A549 (cell line): ENCODE data around the gene TASP1. TPM values are rescaled to one million over a fixed set of nuclear protein-coding genes. Genes with fewer than 3 reads are reported as not detected.

ENCODE experiments used
- ATAC-seq, 2 experiments: fragments of 200-7000 bp in 1 of 2; fragments of >200 bp in 1 of 2; cut with Nextera tagmentation in 1 of 2; cut with Tn5 transposase in 1 of 2; 3 replicates each; pipeline versions ENCODE4 v1.8.0 to v1.9.1; 2018 to 2020; ENCODE audit warnings: mild to moderate bottlenecking in 1 of 2, moderate library complexity in 1 of 2
- CTCF ChIA-PET: fragments of 300-600 bp; sonication (Branson Sonifier 250); formaldehyde crosslinking; extraction: SDS; loops from one replicate; lab custom pipeline; 2021; ENCODE audit warnings: antibody characterized with exemption, inconsistent platforms; lab: Yijun Ruan, JAX
- POLR2A ChIA-PET: fragments of 350-600 bp; formaldehyde crosslinking; extraction: SDS; loops from one replicate; lab custom pipeline; 2021; ENCODE audit warnings: antibody characterized with exemption, inconsistent platforms; lab: Yijun Ruan, JAX
- DNase-seq, 2 experiments: peaks; one replicate each; pipeline versions ENCODE4 v3.0.0 to v3.0.0-alpha.2; 2011 to 2016; ENCODE audit warnings: low read depth in 1 of 2, low spot score in 1 of 2
- FAIRE-seq: peaks from 2 replicates; lab custom pipeline; 2011; peaks lifted over from hg19 to GRCh38; lab: Jason Lieb, UNC
- H3K27ac ChIP-seq, 2 experiments: fragments of >200 bp; sonication (Bioruptor Twin); formaldehyde crosslinking; 3 replicates each; pipeline ENCODE4 v1.5.1; 2016 to 2017
- H3K4me1 ChIP-seq: fragments of >200 bp; sonication (Bioruptor Twin); formaldehyde crosslinking; 3 replicates; pipeline ENCODE4 v1.6.1; 2016
- H3K4me2 ChIP-seq: fragments of >200 bp; sonication (Bioruptor Twin); formaldehyde crosslinking; 3 replicates; pipeline ENCODE4 v1.6.1; 2016
- H3K4me3 ChIP-seq: fragments of >200 bp; sonication (Bioruptor Twin); formaldehyde crosslinking; 3 replicates; pipeline ENCODE4 v1.5.1; 2016
- H3K9me3 ChIP-seq: fragments of >200 bp; sonication (Bioruptor Twin); formaldehyde crosslinking; 3 replicates; pipeline ENCODE4 v1.6.1; 2016
- BCL3 ChIP-seq: fragments of >200 bp; sonication (Bioruptor Twin); formaldehyde crosslinking; IDR thresholded peaks from 3 replicates; pipeline ENCODE4 v1.6.1; 2016
- BHLHE40 ChIP-seq: IDR thresholded peaks from 2 replicates; pipeline ENCODE4 v1.6.1; 2012; ENCODE audit warnings: low read depth, low read length, inconsistent platforms
- CEBPB ChIP-seq, 2 experiments: fragments of >200 bp in 1 of 2; sonication (Bioruptor Twin) in 1 of 2; formaldehyde crosslinking in 1 of 2; IDR thresholded peaks; 2 replicates each; pipeline ENCODE4 v1.6.1; 2012 to 2016
- ELK1 ChIP-seq: fragments of 150-350 bp; IDR thresholded peaks from 2 replicates; pipeline ENCODE4 v1.6.1; 2014; ENCODE audit warnings: low read depth, mild to moderate bottlenecking, low read length
- EP300 ChIP-seq, 2 experiments: fragments of >200 bp; sonication (Bioruptor Twin); formaldehyde crosslinking; IDR thresholded peaks; 2 replicates in 1 of 2; 3 replicates in 1 of 2; pipeline ENCODE4 v1.6.1; 2016 to 2017
- HDAC2 ChIP-seq: fragments of 200-600 bp; sonication (generic); IDR thresholded peaks from 2 replicates; pipeline ENCODE4 v1.6.1; 2016
- HEYL ChIP-seq: fragments of 250-450 bp; sonication (Bioruptor Pico); IDR thresholded peaks from 2 replicates; pipeline ENCODE4 v1.8.0; 2021; ENCODE audit warnings: mild to moderate bottlenecking, moderate library complexity
- HOXA7 ChIP-seq: fragments of 250-450 bp; sonication (Bioruptor Pico); IDR thresholded peaks from 2 replicates; pipeline ENCODE4 v1.5.0; 2020; ENCODE audit warnings: mild to moderate bottlenecking, moderate library complexity
- HOXB5 ChIP-seq: fragments of 250-450 bp; sonication (Bioruptor Pico); IDR thresholded peaks from 2 replicates; pipeline ENCODE4 v1.5.0; 2020; ENCODE audit warnings: mild to moderate bottlenecking, moderate library complexity
- JUNB ChIP-seq: fragments of >200 bp; sonication (Bioruptor Twin); formaldehyde crosslinking; IDR thresholded peaks from 2 replicates; pipeline ENCODE4 v1.6.1; 2016
- KDM5A ChIP-seq: fragments of 200-600 bp; sonication (generic); IDR thresholded peaks from 2 replicates; pipeline ENCODE4 v1.6.1; 2016; ENCODE audit warnings: antibody characterized with exemption, mild to moderate bottlenecking
- MAZ ChIP-seq: fragments of 150-350 bp; IDR thresholded peaks from 2 replicates; pipeline ENCODE4 v1.6.1; 2014; ENCODE audit warnings: antibody characterized with exemption, low read depth, low read length, borderline replicate concordance
- NFE2L2 ChIP-seq: fragments of 150-350 bp; conservative IDR thresholded peaks from 2 replicates; pipeline ENCODE4 v1.6.1; 2014; ENCODE audit warnings: low read length
- NPAS2 ChIP-seq: fragments of 250-450 bp; sonication (Bioruptor Pico); IDR thresholded peaks from 2 replicates; pipeline ENCODE4 v1.8.0; 2022; ENCODE audit warnings: mild to moderate bottlenecking, moderate library complexity, borderline replicate concordance
- NR3C1 ChIP-seq: fragments of >200 bp; sonication (Bioruptor Twin); formaldehyde crosslinking; IDR thresholded peaks from 3 replicates; pipeline ENCODE4 v1.6.1; 2017
- PHF8 ChIP-seq: fragments of 200-600 bp; sonication (generic); IDR thresholded peaks from 2 replicates; pipeline ENCODE4 v1.6.1; 2016; ENCODE audit warnings: low read depth, mild to moderate bottlenecking, antibody characterized with exemption, moderate library complexity, borderline replicate concordance
- POLR2AphosphoS2 ChIP-seq: conservative IDR thresholded peaks from 2 replicates; pipeline ENCODE4 v1.6.1; 2012; ENCODE audit warnings: low read length, improper control_type of control experiment, inconsistent platforms
- RARB ChIP-seq: fragments of 250-450 bp; sonication (Bioruptor Pico); IDR thresholded peaks from 2 replicates; pipeline ENCODE4 v1.8.0; 2021; ENCODE audit warnings: mild to moderate bottlenecking, moderate library complexity
- RCOR1 ChIP-seq: fragments of 150-350 bp; IDR thresholded peaks from 2 replicates; pipeline ENCODE4 v1.6.1; 2014; ENCODE audit warnings: antibody characterized with exemption, low read length, low read depth
- REST ChIP-seq: fragments of 200-600 bp; sonication (generic); IDR thresholded peaks from 2 replicates; pipeline ENCODE4 v1.6.1; 2016; ENCODE audit warnings: antibody characterized with exemption, mild to moderate bottlenecking, moderate library complexity
- RFX5 ChIP-seq: fragments of 450-650 bp; IDR thresholded peaks from 2 replicates; pipeline ENCODE4 v1.7.1; 2014; ENCODE audit warnings: antibody characterized with exemption, mild to moderate bottlenecking, moderate library complexity
- RNF2 ChIP-seq: fragments of 200-600 bp; sonication (generic); IDR thresholded peaks from 2 replicates; pipeline ENCODE4 v1.6.1; 2016; ENCODE audit warnings: low read depth, mild to moderate bottlenecking, antibody characterized with exemption, moderate library complexity, borderline replicate concordance
- SREBF2 ChIP-seq: fragments of 450-650 bp; IDR thresholded peaks from 2 replicates; pipeline ENCODE4 v1.6.1; 2014; ENCODE audit warnings: mild to moderate bottlenecking, moderate library complexity
- TFCP2L1 ChIP-seq: fragments of 250-450 bp; sonication (Bioruptor Pico); IDR thresholded peaks from 2 replicates; pipeline ENCODE4 v1.5.0; 2021; ENCODE audit warnings: mild to moderate bottlenecking
- ZC3H11A ChIP-seq: fragments of 450-650 bp; IDR thresholded peaks from 2 replicates; pipeline ENCODE4 v1.6.1; 2014; ENCODE audit warnings: antibody characterized with exemption, mild to moderate bottlenecking
- ZNF302 ChIP-seq: fragments of 250-450 bp; sonication (Bioruptor Pico); IDR thresholded peaks from 2 replicates; pipeline ENCODE4 v1.9.0; 2021; ENCODE audit warnings: inconsistent platforms, mild to moderate bottlenecking, moderate library complexity
- WGBS: methylation state at CpG from one replicate; pipeline ENCODE4 v1.1.6; 2017; ENCODE audit errors: missing lambda C conversion rate; 5-methylcytosine and 5-hydroxymethylcytosine counted together
- polyA plus RNA-seq, 4 experiments: library from polyadenylated mRNA; depleted of rRNA in 3 of 4; stranded (reverse); fragments of >200 nt; fragmentation: RNase III in 1 of 4; extraction: RNeasy Plus Mini Kit Qiagen cat#74134 plus additional on column Dnase treatment in 1 of 4; gene quantifications; 2 replicates in 3 of 4; 3 replicates in 1 of 4; pipeline ENCODE4 v1.2.3, GENCODE V29; 2011 to 2017
- TF ChIP-seq, protein P1 (sequence below): IDR thresholded peaks from 2 replicates; pipeline ENCODE4 v1.6.1; 2012
- TF ChIP-seq, protein P2 (sequence below): fragments of >200 bp; sonication (Bioruptor Twin); formaldehyde crosslinking; IDR thresholded peaks from 3 replicates; pipeline ENCODE4 v1.5.1; 2016

Gene TASP1
- polyA plus RNA-seq, 2 of the 4 experiments (the other 2 are of a cell fraction): 9.5 to 18.2 TPM

DNA sequence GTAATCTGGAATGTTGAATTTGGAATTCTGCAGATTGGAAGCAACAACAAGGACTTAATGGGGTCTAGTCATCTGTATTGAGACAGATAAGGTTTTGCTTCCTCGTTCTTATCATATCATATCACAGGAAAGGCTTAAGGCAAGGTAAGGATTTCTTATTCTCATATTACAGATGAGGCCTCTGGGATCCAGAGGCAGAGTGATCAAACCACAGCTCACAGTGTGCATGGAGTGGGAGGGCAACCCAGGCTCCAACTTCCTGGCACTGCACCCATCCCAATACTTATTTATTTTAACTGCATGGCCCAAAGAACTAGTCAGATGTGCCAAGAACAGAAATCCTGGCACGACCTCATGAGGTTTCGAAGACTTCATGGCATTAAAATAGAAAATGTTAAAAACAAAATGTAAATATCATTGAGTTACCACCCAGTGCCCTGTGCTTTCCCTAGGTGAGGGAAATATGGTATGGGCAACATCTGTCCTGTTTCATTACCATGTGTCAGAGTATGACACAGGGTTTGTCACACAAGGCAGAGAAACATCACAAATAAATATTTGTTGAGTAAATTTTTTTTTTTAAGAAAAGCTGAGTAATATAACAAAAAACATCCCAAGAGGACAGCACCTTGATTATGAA is 225.8 kb downstream of the TASP1 start:
- no peak for ATAC-seq
- peak in 1 of 2 experiments; percentile 28 for DNase-seq
- Histone ChIP-seq H3K4me3 (no peak overlapping the region), H3K27ac (no peak overlapping the region), H3K4me1 (peaks cover 11% of the 10 kb centered on the region; the same call in 2 of the 3 replicates), H3K4me2 (peak overlapping the region; percentile 4; the same call in 1 of the 3 replicates), H3K9me3 (no peaks in the 10 kb centered on the region)
- no peak for TF ChIP-seq PHF8
- TF ChIP-seq JUNB: no peak
- TF ChIP-seq NR3C1: no peak
- TF ChIP-seq BCL3: no peak
- no peak for TF ChIP-seq ZC3H11A
- no peak for TF ChIP-seq SREBF2
- TF ChIP-seq HOXB5 (CRISPR knock-in tag): no peak
- TF ChIP-seq REST: no peak
- no peak for TF ChIP-seq RARB
- no peak for TF ChIP-seq NFE2L2
- no peak for FAIRE-seq
- 65% methylated on average over 3 of the region's 3 CpGs for WGBS
- ChIA-PET CTCF (no interaction called here), POLR2A (no interaction called here)

DNA sequence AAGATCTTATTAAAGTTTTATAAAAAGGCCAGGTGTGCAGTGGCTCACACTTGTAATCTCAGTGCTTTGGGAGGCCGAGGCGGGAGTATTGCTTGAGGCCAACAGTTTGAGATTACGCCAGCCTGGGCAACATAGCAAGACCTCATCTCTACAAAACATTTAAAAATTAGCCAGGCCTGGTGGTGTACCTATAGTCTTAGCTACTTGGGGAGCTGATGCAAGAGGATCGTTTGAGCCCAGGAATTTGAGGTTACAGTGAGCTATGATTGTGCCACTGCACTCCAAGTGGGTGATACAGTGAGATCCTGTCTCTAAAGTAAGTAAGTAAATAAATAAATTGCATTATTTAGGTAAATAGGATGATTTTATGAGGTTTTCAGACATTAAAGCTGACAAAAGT is 234.4 kb downstream of the TASP1 start:
- ChIA-PET CTCF (interaction anchor here (1.9 to 2.0 kb wide), 2 partner anchors 10 to 142 kb away, joined by 6 to 8 read pairs; no protein-coding TSS in a partner anchor), POLR2A (no interaction called here)
- FAIRE-seq: no peak
- 81% methylated on average over 4 of the region's 4 CpGs for WGBS
- ATAC-seq: no peak
- H3K9me3 ChIP-seq: no peaks in the 10 kb centered on the region
- H3K4me3 ChIP-seq: no peak overlapping the region
- no peak overlapping the region for H3K4me2 ChIP-seq
- no peaks in the 10 kb centered on the region for H3K4me1 ChIP-seq
- TF ChIP-seq RNF2: no peak
- no peak for TF ChIP-seq EP300 (IDR thresholded peaks at IDR 0.05)
- TF ChIP-seq, protein P1, sequence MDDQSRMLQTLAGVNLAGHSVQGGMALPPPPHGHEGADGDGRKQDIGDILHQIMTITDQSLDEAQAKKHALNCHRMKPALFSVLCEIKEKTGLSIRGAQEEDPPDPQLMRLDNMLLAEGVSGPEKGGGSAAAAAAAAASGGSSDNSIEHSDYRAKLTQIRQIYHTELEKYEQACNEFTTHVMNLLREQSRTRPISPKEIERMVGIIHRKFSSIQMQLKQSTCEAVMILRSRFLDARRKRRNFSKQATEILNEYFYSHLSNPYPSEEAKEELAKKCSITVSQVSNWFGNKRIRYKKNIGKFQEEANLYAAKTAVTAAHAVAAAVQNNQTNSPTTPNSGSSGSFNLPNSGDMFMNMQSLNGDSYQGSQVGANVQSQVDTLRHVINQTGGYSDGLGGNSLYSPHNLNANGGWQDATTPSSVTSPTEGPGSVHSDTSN: no peak
- no peak for TF ChIP-seq RFX5
- TF ChIP-seq NFE2L2: no peak
- no peak for TF ChIP-seq KDM5A
- no peak for TF ChIP-seq HEYL (CRISPR knock-in tag)
- no peak for TF ChIP-seq POLR2AphosphoS2
- no peak for TF ChIP-seq HDAC2
- no peak for TF ChIP-seq ZNF302 (CRISPR knock-in tag)
- TF ChIP-seq HOXA7: no peak
- no peak for TF ChIP-seq MAZ
- TF ChIP-seq, protein P2, sequence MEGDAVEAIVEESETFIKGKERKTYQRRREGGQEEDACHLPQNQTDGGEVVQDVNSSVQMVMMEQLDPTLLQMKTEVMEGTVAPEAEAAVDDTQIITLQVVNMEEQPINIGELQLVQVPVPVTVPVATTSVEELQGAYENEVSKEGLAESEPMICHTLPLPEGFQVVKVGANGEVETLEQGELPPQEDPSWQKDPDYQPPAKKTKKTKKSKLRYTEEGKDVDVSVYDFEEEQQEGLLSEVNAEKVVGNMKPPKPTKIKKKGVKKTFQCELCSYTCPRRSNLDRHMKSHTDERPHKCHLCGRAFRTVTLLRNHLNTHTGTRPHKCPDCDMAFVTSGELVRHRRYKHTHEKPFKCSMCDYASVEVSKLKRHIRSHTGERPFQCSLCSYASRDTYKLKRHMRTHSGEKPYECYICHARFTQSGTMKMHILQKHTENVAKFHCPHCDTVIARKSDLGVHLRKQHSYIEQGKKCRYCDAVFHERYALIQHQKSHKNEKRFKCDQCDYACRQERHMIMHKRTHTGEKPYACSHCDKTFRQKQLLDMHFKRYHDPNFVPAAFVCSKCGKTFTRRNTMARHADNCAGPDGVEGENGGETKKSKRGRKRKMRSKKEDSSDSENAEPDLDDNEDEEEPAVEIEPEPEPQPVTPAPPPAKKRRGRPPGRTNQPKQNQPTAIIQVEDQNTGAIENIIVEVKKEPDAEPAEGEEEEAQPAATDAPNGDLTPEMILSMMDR: no peak
- no peak for TF ChIP-seq BHLHE40
- TF ChIP-seq RCOR1: no peak
- no peak for TF ChIP-seq CEBPB (IDR thresholded peaks at IDR 0.05)
- TF ChIP-seq TFCP2L1 (CRISPR knock-in tag): no peak
- no peak for TF ChIP-seq NPAS2
- no peak for TF ChIP-seq ZC3H11A
- no peak for TF ChIP-seq ELK1
- DNase-seq: no peak
- no peak overlapping the region for H3K27ac ChIP-seq
